Measurements from ENCODE around the gene INA. TPM values are rescaled to one million over a fixed set of nuclear protein-coding genes. Genes with fewer than 3 reads are reported as not detected.

The INA gene
- total RNA-seq, 1 donor = 0.90 TPM

- no peak overlapping the region for H3K4me3 ChIP-seq (ENCODE audit: low read depth, low read length)
- DNase-seq (ENCODE audit: low read depth) = peak; percentile 91
- TF ChIP-seq CTCF (IDR thresholded peaks at IDR 0.05; ENCODE audit: insufficient read depth, low read length) = no peak
Measured at GRCh38 chr10:103295374-103296015, 18.6 kb downstream of the INA start.

- no peak for TF ChIP-seq CTCF (IDR thresholded peaks at IDR 0.05; ENCODE audit: insufficient read depth, low read length)
- DNase-seq (ENCODE audit: low read depth) = no peak
- H3K4me3 ChIP-seq (ENCODE audit: low read depth, low read length) = no peak overlapping the region
Measured at GRCh38 chr10:103307594-103307993, 30.7 kb downstream of the INA start.

- TF ChIP-seq CTCF (IDR thresholded peaks at IDR 0.05; ENCODE audit: insufficient read depth, low read length) = no peak
- H3K4me3 ChIP-seq (ENCODE audit: low read depth, low read length) = no peak overlapping the region
- DNase-seq (ENCODE audit: low read depth) = no peak
Measured at GRCh38 chr10:103310197-103310596, 33.3 kb downstream of the INA start.

GRCh38 chr10:103316087-103316486, 39.1 kb downstream of the INA start:
- no peak for DNase-seq (ENCODE audit: low read depth)
- TF ChIP-seq CTCF (IDR thresholded peaks at IDR 0.05; ENCODE audit: insufficient read depth, low read length) = no peak
- no peak overlapping the region for H3K4me3 ChIP-seq (ENCODE audit: low read depth, low read length)

- DNase-seq (ENCODE audit: low read depth) = no peak
- TF ChIP-seq CTCF (IDR thresholded peaks at IDR 0.05; ENCODE audit: insufficient read depth, low read length) = no peak
- no peak overlapping the region for H3K4me3 ChIP-seq (ENCODE audit: low read depth, low read length)
Measured at GRCh38 chr10:103327906-103328305, 51.0 kb downstream of the INA start.

GRCh38 chr10:103333934-103334520, 57.1 kb downstream of the INA start:
- no peak overlapping the region for H3K4me3 ChIP-seq (ENCODE audit: low read depth, low read length)
- peak; percentile 52 for DNase-seq (ENCODE audit: low read depth)
- peak; percentile 66 for TF ChIP-seq CTCF (IDR thresholded peaks at IDR 0.05; ENCODE audit: insufficient read depth, low read length)
